Measurements from ENCODE around the gene AKAP13.

DNA sequence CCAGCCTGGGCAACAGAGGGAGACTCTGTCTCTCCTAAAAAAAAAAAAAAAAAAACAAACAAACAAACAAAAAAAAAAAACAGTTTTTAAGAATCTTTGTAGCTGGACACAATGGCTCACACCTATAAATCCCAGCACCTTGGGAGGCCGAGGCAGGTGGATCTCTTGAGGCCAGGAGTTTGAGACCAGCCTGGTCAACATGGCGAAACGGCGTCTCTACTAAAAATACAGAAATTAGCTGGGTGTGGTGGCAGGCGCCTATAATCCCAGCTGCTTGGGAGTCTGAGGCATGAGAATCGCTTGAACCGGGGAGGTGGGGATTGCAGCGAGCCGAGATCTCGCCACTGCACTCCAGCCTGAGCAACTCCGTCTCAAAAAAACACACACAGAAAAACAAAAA, 361.3 kb downstream of the AKAP13 start:
- TF ChIP-seq, protein P1, sequence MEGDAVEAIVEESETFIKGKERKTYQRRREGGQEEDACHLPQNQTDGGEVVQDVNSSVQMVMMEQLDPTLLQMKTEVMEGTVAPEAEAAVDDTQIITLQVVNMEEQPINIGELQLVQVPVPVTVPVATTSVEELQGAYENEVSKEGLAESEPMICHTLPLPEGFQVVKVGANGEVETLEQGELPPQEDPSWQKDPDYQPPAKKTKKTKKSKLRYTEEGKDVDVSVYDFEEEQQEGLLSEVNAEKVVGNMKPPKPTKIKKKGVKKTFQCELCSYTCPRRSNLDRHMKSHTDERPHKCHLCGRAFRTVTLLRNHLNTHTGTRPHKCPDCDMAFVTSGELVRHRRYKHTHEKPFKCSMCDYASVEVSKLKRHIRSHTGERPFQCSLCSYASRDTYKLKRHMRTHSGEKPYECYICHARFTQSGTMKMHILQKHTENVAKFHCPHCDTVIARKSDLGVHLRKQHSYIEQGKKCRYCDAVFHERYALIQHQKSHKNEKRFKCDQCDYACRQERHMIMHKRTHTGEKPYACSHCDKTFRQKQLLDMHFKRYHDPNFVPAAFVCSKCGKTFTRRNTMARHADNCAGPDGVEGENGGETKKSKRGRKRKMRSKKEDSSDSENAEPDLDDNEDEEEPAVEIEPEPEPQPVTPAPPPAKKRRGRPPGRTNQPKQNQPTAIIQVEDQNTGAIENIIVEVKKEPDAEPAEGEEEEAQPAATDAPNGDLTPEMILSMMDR (IDR thresholded peaks at IDR 0.05) = no peak
- no peak for TF ChIP-seq POLR2A (IDR thresholded peaks at IDR 0.05)

Data from testis (tissue), 2 donors.